HepG2 (cell line): ENCODE data around the gene SLC35F3. TPM values are rescaled to one million over a fixed set of nuclear protein-coding genes. Genes with fewer than 3 reads are reported as not detected.

Experiments
- AGO1 ChIP-seq: fragments of 200-400 bp; formaldehyde crosslinking; IDR thresholded peaks from 2 replicates; pipeline ENCODE4 v1.6.1; 2017; ENCODE audit warnings: mild to moderate bottlenecking, low read depth, low read length, moderate library complexity; ENCODE audit not compliant: poor library complexity, severe bottlenecking
- ATRX ChIP-seq: sonication (generic); formaldehyde crosslinking; IDR thresholded peaks from 2 replicates; pipeline ENCODE4 v1.4.0; 2020; ENCODE audit warnings: missing genetic modification reagents, borderline replicate concordance
- CREM ChIP-seq, 2 experiments: sonication (generic) in 1 of 2; formaldehyde crosslinking in 1 of 2; IDR thresholded peaks; 2 replicates each; pipeline versions ENCODE4 v1.4.0 to v1.6.1; 2016 to 2020; ENCODE audit warnings: antibody characterized with exemption in 1 of 2, mild to moderate bottlenecking in 1 of 2, missing genetic modification reagents in 1 of 2
- DNMT3B ChIP-seq: conservative IDR thresholded peaks from 2 replicates; pipeline ENCODE4 v1.6.1; 2016; ENCODE audit warnings: missing biosample characterization, control low read depth
- JUN ChIP-seq: sonication (generic); formaldehyde crosslinking; IDR thresholded peaks from 2 replicates; pipeline ENCODE4 v1.4.0; 2020; ENCODE audit warnings: mild to moderate bottlenecking, missing genetic modification reagents
- KAT8 ChIP-seq: IDR thresholded peaks from 2 replicates; pipeline ENCODE4 v1.6.1; 2016; ENCODE audit warnings: missing genetic modification reagents, missing compliant biosample characterization
- MZF1 ChIP-seq: sonication (generic); formaldehyde crosslinking; IDR thresholded peaks from 2 replicates; pipeline ENCODE4 v1.8.1; 2023; ENCODE audit warnings: mild to moderate bottlenecking, missing genetic modification reagents, borderline replicate concordance
- NAIF1 ChIP-seq: sonication (generic); formaldehyde crosslinking; IDR thresholded peaks from 2 replicates; pipeline ENCODE4 v1.5.0; 2020; ENCODE audit warnings: mild to moderate bottlenecking, missing genetic modification reagents, borderline replicate concordance
- RELA ChIP-seq: sonication (generic); formaldehyde crosslinking; IDR thresholded peaks from 2 replicates; pipeline ENCODE4 v1.4.0; 2020; ENCODE audit warnings: missing genetic modification reagents
- TCF7 ChIP-seq: sonication (generic); IDR thresholded peaks from 2 replicates; pipeline ENCODE4 v1.6.1; 2016; ENCODE audit warnings: antibody characterized with exemption, low read depth
- TGIF2 ChIP-seq: IDR thresholded peaks from 2 replicates; pipeline ENCODE4 v1.6.1; 2016; ENCODE audit warnings: control low read depth, missing compliant biosample characterization
- ZFP36 ChIP-seq: fragments of 150-350 bp; IDR thresholded peaks from 2 replicates; pipeline ENCODE4 v1.6.1; 2018; ENCODE audit warnings: borderline replicate concordance, low read length, low read depth; ENCODE audit not compliant: partially characterized antibody
- ZNF12 ChIP-seq: sonication (generic); formaldehyde crosslinking; IDR thresholded peaks from 2 replicates; pipeline ENCODE4 v1.5.0; 2020; ENCODE audit warnings: missing genetic modification reagents
- ZNF253 ChIP-seq: sonication (generic); formaldehyde crosslinking; IDR thresholded peaks from 2 replicates; pipeline ENCODE4 v1.8.0; 2022; ENCODE audit warnings: mild to moderate bottlenecking, missing genetic modification reagents, borderline replicate concordance
- ZNF34 ChIP-seq: sonication (generic); formaldehyde crosslinking; IDR thresholded peaks from 2 replicates; pipeline ENCODE4 v1.4.0; 2020; ENCODE audit warnings: mild to moderate bottlenecking, missing genetic modification reagents, borderline replicate concordance
- ZNF367 ChIP-seq: sonication (generic); formaldehyde crosslinking; IDR thresholded peaks from 2 replicates; pipeline ENCODE4 v1.4.0; 2020; ENCODE audit warnings: missing genetic modification reagents, borderline replicate concordance
- ZNF430 ChIP-seq: sonication (generic); formaldehyde crosslinking; IDR thresholded peaks from 2 replicates; pipeline ENCODE4 v1.9.0; 2021; ENCODE audit warnings: mild to moderate bottlenecking, missing genetic modification reagents
- ZNF530 ChIP-seq: sonication (generic); formaldehyde crosslinking; IDR thresholded peaks from 2 replicates; pipeline ENCODE4 v1.5.0; 2020; ENCODE audit warnings: low read depth, mild to moderate bottlenecking, missing genetic modification reagents
- ZNF547 ChIP-seq: sonication (generic); formaldehyde crosslinking; IDR thresholded peaks from 2 replicates; pipeline ENCODE4 v1.5.1; 2020; ENCODE audit warnings: mild to moderate bottlenecking, missing genetic modification reagents
- ZNF567 ChIP-seq: sonication (generic); formaldehyde crosslinking; IDR thresholded peaks from 2 replicates; pipeline ENCODE4 v1.8.1; 2023; ENCODE audit warnings: mild to moderate bottlenecking, missing genetic modification reagents, borderline replicate concordance
- ZNF674 ChIP-seq: sonication (generic); formaldehyde crosslinking; IDR thresholded peaks from 2 replicates; pipeline ENCODE4 v1.5.0; 2020; ENCODE audit warnings: low read depth, mild to moderate bottlenecking, missing genetic modification reagents
- ZNF75D ChIP-seq: sonication (generic); formaldehyde crosslinking; IDR thresholded peaks from 2 replicates; pipeline ENCODE4 v1.8.1; 2023; ENCODE audit warnings: missing genetic modification reagents, mild to moderate bottlenecking, borderline replicate concordance
- ZSCAN21 ChIP-seq: sonication (generic); formaldehyde crosslinking; IDR thresholded peaks from 2 replicates; pipeline ENCODE4 v1.8.0; 2022; ENCODE audit warnings: mild to moderate bottlenecking, missing genetic modification reagents, moderate library complexity, borderline replicate concordance
- ZZZ3 ChIP-seq: sonication (generic); formaldehyde crosslinking; IDR thresholded peaks from 2 replicates; pipeline ENCODE4 v1.4.0; 2020; ENCODE audit warnings: missing genetic modification reagents, mild to moderate bottlenecking, borderline replicate concordance
- polyA plus RNA-seq, 8 experiments: library from polyadenylated mRNA; depleted of rRNA in 3 of 8; stranded (reverse) in 7 of 8; unstranded in 1 of 8; fragments of >200 nt; fragmentation: Illumina TruSeq in 4 of 8; extraction: Trizol in 4 of 8; gene quantifications; 2 replicates each; pipeline versions ENCODE4 v1.2.1 to v1.2.3, GENCODE V29; 2011 to 2016; ENCODE audit warnings: low read depth in 4 of 8, missing spikeins in 1 of 8, mixed read lengths in 1 of 8; ENCODE audit not compliant: insufficient read depth in 1 of 8
- total RNA-seq, 5 experiments: library from RNA; depleted of rRNA; stranded (reverse); fragments of >200 nt; fragmentation: Illumina TruSeq; extraction: Trizol; gene quantifications; 2 replicates each; pipeline ENCODE4 v1.2.3, GENCODE V29; 2016; ENCODE audit warnings: low read depth in 1 of 5
- TF ChIP-seq, protein P1 (sequence below): sonication (generic); formaldehyde crosslinking; IDR thresholded peaks from 2 replicates; pipeline ENCODE4 v1.5.0; 2020; ENCODE audit warnings: missing genetic modification reagents, mild to moderate bottlenecking, borderline replicate concordance
- TF ChIP-seq, protein P2 (sequence below): sonication (generic); formaldehyde crosslinking; IDR thresholded peaks from 2 replicates; pipeline ENCODE4 v1.9.0; 2021; ENCODE audit warnings: missing genetic modification reagents, mild to moderate bottlenecking, borderline replicate concordance
- TF ChIP-seq, protein P3 (sequence below): sonication (generic); formaldehyde crosslinking; IDR thresholded peaks from 2 replicates; pipeline ENCODE4 v1.4.0; 2020; ENCODE audit warnings: missing genetic modification reagents, mild to moderate bottlenecking, borderline replicate concordance

Gene SLC35F3
- total and polyA plus RNA-seq, 2 of the 13 experiments (the other 11 are each of a cell fraction or from before 2014, with no cell fraction given) = not detected

DNA sequence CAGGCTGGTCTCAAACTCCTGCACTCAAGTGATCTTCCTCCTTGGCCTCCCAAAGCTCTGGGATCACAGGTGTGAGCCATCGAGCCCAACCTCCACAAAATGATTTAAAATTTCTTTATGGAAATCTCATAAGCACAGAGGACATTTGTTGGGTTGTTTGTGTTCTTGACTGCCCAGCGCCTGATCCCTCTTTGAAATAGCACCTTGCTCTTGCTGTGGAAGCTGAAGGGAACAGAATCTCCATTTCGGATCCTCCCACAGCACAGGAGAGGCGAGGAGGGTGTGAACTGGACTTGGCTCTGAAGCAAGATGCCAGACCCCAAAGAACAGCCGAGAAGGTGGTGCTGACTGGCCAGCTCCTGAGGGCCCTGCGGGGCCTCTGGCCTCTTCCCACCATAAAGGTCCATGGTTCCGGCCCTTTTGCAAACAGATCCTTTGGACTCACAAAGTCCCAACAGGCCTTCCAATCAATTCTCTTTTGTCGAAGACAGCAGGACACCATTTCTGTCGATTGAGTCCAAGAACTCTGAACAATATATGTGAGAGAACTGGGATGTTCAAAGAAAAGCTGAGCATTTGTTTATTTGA lies 423.2 kb downstream of the SLC35F3 start (continued):
- TF ChIP-seq ATRX (CRISPR knock-in tag) (no peak), ZNF547 (CRISPR knock-in tag) (no peak), RELA (CRISPR knock-in tag) (no peak), ZNF12 (CRISPR knock-in tag) (no peak), AGO1 (no peak), ZZZ3 (CRISPR knock-in tag) (no peak), TGIF2 (CRISPR knock-in tag) (no peak), JUN (CRISPR knock-in tag) (no peak), ZNF367 (CRISPR knock-in tag) (peak; percentile 60; the same call in 1 of the 2 replicates), ZNF430 (CRISPR knock-in tag) (peak; percentile 73; the same call in 1 of the 2 replicates), ZSCAN21 (CRISPR knock-in tag) (no peak), ZNF253 (CRISPR knock-in tag) (no peak), ZNF674 (CRISPR knock-in tag) (no peak), TCF7 (peak; percentile 67), CREM (IDR thresholded peaks at IDR 0.05) (peak; percentile 69), CREM (CRISPR knock-in tag; IDR thresholded peaks at IDR 0.05) (no peak), ZNF530 (CRISPR knock-in tag) (no peak), ZNF567 (no peak), ZNF34 (no peak), NAIF1 (no peak), ZNF75D (CRISPR knock-in tag) (no peak), ZFP36 (no peak), KAT8 (CRISPR knock-in tag) (peak; percentile 74; the same call in 1 of the 2 replicates), DNMT3B (no peak), MZF1 (CRISPR knock-in tag) (no peak)
- TF ChIP-seq, protein P1, sequence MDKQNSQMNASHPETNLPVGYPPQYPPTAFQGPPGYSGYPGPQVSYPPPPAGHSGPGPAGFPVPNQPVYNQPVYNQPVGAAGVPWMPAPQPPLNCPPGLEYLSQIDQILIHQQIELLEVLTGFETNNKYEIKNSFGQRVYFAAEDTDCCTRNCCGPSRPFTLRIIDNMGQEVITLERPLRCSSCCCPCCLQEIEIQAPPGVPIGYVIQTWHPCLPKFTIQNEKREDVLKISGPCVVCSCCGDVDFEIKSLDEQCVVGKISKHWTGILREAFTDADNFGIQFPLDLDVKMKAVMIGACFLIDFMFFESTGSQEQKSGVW (CRISPR knock-in tag) = no peak
- TF ChIP-seq, protein P2, sequence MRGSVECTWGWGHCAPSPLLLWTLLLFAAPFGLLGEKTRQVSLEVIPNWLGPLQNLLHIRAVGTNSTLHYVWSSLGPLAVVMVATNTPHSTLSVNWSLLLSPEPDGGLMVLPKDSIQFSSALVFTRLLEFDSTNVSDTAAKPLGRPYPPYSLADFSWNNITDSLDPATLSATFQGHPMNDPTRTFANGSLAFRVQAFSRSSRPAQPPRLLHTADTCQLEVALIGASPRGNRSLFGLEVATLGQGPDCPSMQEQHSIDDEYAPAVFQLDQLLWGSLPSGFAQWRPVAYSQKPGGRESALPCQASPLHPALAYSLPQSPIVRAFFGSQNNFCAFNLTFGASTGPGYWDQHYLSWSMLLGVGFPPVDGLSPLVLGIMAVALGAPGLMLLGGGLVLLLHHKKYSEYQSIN (CRISPR knock-in tag) = no peak
- TF ChIP-seq, protein P3, sequence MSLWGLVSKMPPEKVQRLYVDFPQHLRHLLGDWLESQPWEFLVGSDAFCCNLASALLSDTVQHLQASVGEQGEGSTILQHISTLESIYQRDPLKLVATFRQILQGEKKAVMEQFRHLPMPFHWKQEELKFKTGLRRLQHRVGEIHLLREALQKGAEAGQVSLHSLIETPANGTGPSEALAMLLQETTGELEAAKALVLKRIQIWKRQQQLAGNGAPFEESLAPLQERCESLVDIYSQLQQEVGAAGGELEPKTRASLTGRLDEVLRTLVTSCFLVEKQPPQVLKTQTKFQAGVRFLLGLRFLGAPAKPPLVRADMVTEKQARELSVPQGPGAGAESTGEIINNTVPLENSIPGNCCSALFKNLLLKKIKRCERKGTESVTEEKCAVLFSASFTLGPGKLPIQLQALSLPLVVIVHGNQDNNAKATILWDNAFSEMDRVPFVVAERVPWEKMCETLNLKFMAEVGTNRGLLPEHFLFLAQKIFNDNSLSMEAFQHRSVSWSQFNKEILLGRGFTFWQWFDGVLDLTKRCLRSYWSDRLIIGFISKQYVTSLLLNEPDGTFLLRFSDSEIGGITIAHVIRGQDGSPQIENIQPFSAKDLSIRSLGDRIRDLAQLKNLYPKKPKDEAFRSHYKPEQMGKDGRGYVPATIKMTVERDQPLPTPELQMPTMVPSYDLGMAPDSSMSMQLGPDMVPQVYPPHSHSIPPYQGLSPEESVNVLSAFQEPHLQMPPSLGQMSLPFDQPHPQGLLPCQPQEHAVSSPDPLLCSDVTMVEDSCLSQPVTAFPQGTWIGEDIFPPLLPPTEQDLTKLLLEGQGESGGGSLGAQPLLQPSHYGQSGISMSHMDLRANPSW (CRISPR knock-in tag) = no peak
